Astrocyte (in vitro differentiated cells and primary cell): ENCODE measurements around the gene JAKMIP2. TPM values are rescaled to one million over a fixed set of nuclear protein-coding genes. Genes with fewer than 3 reads are reported as not detected.
A peak's percentile ranks its signal among the peaks of the same experiment; 100 is the strongest.

Experiments
- DNase-seq: peaks from one replicate; pipeline ENCODE4 v3.0.0-alpha.2; 2010; ENCODE audit warnings: low read depth
- FAIRE-seq: peaks from 2 replicates; lab custom pipeline; 2011; peaks lifted over from hg19 to GRCh38; lab: Jason Lieb, UNC
- H2AFZ ChIP-seq: 2 replicates; pipeline ENCODE4 v1.6.0; 2012; ENCODE audit warnings: low read depth, low read length, inconsistent platforms
- H3K27ac ChIP-seq: 2 replicates; pipeline ENCODE4 v1.5.1; 2011; ENCODE audit warnings: low read depth, low read length, inconsistent platforms
- H3K27me3 ChIP-seq: 2 replicates; pipeline ENCODE4 v1.6.0; 2011; ENCODE audit warnings: low read length, inconsistent platforms; ENCODE audit not compliant: insufficient read depth
- H3K36me3 ChIP-seq: 2 replicates; pipeline ENCODE4 v1.5.1; 2011; ENCODE audit warnings: low read length, inconsistent platforms; ENCODE audit not compliant: insufficient read depth
- H3K4me1 ChIP-seq: 2 replicates; pipeline ENCODE4 v1.5.1; 2011; ENCODE audit warnings: low read length, inconsistent platforms; ENCODE audit not compliant: insufficient read depth
- H3K4me2 ChIP-seq: 2 replicates; pipeline ENCODE4 v1.6.0; 2012; ENCODE audit warnings: low read length, inconsistent platforms
- H3K4me3 ChIP-seq: 2 replicates; pipeline ENCODE4 v1.5.1; 2011; ENCODE audit warnings: low read depth, mild to moderate bottlenecking, low read length, inconsistent platforms; ENCODE audit not compliant: insufficient read depth
- H3K79me2 ChIP-seq: 2 replicates; pipeline ENCODE4 v1.6.0; 2012; ENCODE audit warnings: mild to moderate bottlenecking, low read length, inconsistent platforms; ENCODE audit not compliant: insufficient read depth
- H3K9ac ChIP-seq: 2 replicates; pipeline ENCODE4 v1.6.0; 2012; ENCODE audit warnings: mild to moderate bottlenecking, low read length, inconsistent platforms
- H3K9me3 ChIP-seq: 2 replicates; pipeline ENCODE4 v1.5.1; 2012; ENCODE audit warnings: low read depth, mild to moderate bottlenecking, low read length, inconsistent platforms; ENCODE audit not compliant: insufficient read depth
- H4K20me1 ChIP-seq: 2 replicates; pipeline ENCODE4 v1.6.0; 2012; ENCODE audit warnings: low read length, inconsistent platforms; ENCODE audit not compliant: insufficient read depth
- H3K27ac Mint-ChIP-seq: one replicate; pipeline ENCODE4 v1.8.0; 2021; ENCODE audit warnings: mild to moderate bottlenecking, mixed read lengths; ENCODE audit not compliant: unreplicated experiment
- H3K27me3 Mint-ChIP-seq: one replicate; pipeline ENCODE4 v1.8.0; 2021; ENCODE audit warnings: low read depth, mixed read lengths; ENCODE audit not compliant: unreplicated experiment
- H3K36me3 Mint-ChIP-seq: one replicate; pipeline ENCODE4 v1.8.0; 2021; ENCODE audit warnings: low read depth, mixed read lengths; ENCODE audit not compliant: unreplicated experiment
- H3K4me1 Mint-ChIP-seq: one replicate; pipeline ENCODE4 v1.8.0; 2021; ENCODE audit warnings: low read depth, mixed read lengths; ENCODE audit not compliant: unreplicated experiment
- H3K4me3 Mint-ChIP-seq: one replicate; pipeline ENCODE4 v1.8.0; 2021; ENCODE audit warnings: mild to moderate bottlenecking, moderate library complexity, mixed read lengths; ENCODE audit not compliant: unreplicated experiment
- H3K9me3 Mint-ChIP-seq: one replicate; pipeline ENCODE4 v1.8.0; 2021; ENCODE audit warnings: mild to moderate bottlenecking, mixed read lengths; ENCODE audit not compliant: unreplicated experiment
- EZH2 ChIP-seq: IDR thresholded peaks from 2 replicates; pipeline ENCODE4 v1.6.1; 2012; ENCODE audit warnings: mild to moderate bottlenecking, low read length, inconsistent platforms; ENCODE audit not compliant: insufficient read depth
- total RNA-seq: library from RNA; stranded (reverse); gene quantifications from 2 replicates; pipeline ENCODE4 v1.2.1, GENCODE V29; 2021
- TF ChIP-seq, protein P1 (sequence below): IDR thresholded peaks from 2 replicates; pipeline ENCODE4 v1.5.1; 2011; ENCODE audit warnings: low read depth, mild to moderate bottlenecking, inconsistent platforms, low read length, moderate library complexity; ENCODE audit not compliant: insufficient read depth

Gene JAKMIP2
- total RNA-seq, 1 donor from 2014 or later: 15.1 TPM

DNA sequence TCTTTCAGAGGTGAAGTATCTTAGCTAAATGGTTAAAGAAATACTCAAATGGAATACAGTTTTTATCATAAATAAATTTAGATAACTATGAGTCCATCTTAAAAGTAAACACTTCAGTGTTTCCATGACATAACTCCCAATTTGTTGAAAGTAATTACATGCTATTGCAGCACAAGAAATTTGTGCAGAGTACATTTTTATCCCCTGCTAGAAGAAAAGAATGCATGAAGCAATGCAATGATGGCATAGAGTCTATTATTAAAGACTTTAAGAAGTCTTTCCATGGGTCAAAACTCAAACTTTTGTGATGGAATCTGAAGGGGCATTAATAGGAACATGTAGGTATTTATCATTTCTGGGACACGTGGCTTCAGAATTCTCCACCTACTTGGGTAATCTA lies 166.1 kb downstream of the JAKMIP2 start:
- Mint-ChIP-seq H3K27me3 (no peaks in the 10 kb centered on the region), H3K9me3 (no peaks in the 10 kb centered on the region), H3K27ac (no peak overlapping the region), H3K36me3 (peaks cover 13% of the 10 kb centered on the region), H3K4me1 (no peaks in the 10 kb centered on the region), H3K4me3 (no peak overlapping the region)
- Histone ChIP-seq H3K9ac (no peak overlapping the region), H3K79me2 (no peaks in the 10 kb centered on the region), H3K4me2 (no peak overlapping the region), H3K36me3 (no peaks in the 10 kb centered on the region), H3K27me3 (no peaks in the 10 kb centered on the region), H3K9me3 (no peaks in the 10 kb centered on the region), H3K4me3 (no peak overlapping the region), H3K4me1 (no peaks in the 10 kb centered on the region), H3K27ac (no peak overlapping the region), H2AFZ (no peak overlapping the region), H4K20me1 (no peaks in the 10 kb centered on the region)
- no peak for FAIRE-seq
- TF ChIP-seq EZH2: no peak
- no peak for DNase-seq

DNA sequence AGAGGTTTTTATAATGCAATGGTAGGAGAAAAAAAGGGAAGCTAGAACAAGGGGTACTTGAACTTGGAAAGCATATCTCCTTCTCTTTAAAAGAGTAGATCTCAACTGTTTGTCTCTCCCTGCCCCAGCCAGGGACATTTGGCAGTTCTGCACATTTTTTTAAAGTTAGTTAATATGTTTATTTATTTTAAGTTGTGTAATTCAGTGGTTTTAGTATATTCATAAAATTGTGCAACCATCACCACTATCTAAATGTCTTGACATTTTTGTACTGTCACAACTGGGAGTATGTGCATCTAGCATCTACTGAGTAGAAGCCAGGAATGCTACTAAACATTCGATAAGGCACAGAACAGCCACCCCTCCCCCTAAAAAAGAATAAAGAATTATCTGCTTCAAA lies 169.2 kb downstream of the JAKMIP2 start:
- no peak overlapping the region for H3K4me2 ChIP-seq
- no peaks in the 10 kb centered on the region for H3K79me2 ChIP-seq
- Mint-ChIP-seq H3K27me3 (no peaks in the 10 kb centered on the region), H3K36me3 (peaks cover 27% of the 10 kb centered on the region), H3K27ac (no peak overlapping the region), H3K4me1 (no peaks in the 10 kb centered on the region), H3K4me3 (no peak overlapping the region), H3K9me3 (no peaks in the 10 kb centered on the region)
- H3K4me3 ChIP-seq: no peak overlapping the region
- no peak overlapping the region for H3K27ac ChIP-seq
- DNase-seq (peak; percentile 71), FAIRE-seq (no peak)
- no peaks in the 10 kb centered on the region for H3K27me3 ChIP-seq
- H4K20me1 ChIP-seq: no peaks in the 10 kb centered on the region
- H3K36me3 ChIP-seq: no peaks in the 10 kb centered on the region
- no peak overlapping the region for H3K9ac ChIP-seq
- TF ChIP-seq, protein P1, sequence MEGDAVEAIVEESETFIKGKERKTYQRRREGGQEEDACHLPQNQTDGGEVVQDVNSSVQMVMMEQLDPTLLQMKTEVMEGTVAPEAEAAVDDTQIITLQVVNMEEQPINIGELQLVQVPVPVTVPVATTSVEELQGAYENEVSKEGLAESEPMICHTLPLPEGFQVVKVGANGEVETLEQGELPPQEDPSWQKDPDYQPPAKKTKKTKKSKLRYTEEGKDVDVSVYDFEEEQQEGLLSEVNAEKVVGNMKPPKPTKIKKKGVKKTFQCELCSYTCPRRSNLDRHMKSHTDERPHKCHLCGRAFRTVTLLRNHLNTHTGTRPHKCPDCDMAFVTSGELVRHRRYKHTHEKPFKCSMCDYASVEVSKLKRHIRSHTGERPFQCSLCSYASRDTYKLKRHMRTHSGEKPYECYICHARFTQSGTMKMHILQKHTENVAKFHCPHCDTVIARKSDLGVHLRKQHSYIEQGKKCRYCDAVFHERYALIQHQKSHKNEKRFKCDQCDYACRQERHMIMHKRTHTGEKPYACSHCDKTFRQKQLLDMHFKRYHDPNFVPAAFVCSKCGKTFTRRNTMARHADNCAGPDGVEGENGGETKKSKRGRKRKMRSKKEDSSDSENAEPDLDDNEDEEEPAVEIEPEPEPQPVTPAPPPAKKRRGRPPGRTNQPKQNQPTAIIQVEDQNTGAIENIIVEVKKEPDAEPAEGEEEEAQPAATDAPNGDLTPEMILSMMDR: no peak
- no peak for TF ChIP-seq EZH2
- no peak overlapping the region for H2AFZ ChIP-seq
- H3K4me1 ChIP-seq: no peaks in the 10 kb centered on the region
- H3K9me3 ChIP-seq: no peaks in the 10 kb centered on the region

DNA sequence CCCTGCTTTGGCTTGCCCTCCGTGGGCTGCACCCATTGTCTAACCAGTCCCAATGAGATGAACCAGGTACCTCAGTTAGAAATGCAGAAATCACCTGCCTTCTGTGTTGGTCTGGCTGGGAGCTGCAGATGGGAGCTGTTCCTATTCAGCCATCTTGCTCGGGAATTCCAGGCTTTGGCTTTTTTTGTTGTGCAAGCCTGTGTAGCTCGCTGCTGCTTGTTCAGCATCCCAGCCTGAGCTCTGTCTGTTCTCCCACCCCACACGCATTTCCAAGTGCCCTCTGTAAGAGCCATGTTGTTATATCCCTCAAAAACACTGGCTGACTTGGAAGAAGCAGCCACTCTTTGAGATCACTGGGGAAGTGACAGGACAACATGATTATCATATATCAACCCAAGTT lies 171.0 kb downstream of the JAKMIP2 start:
- TF ChIP-seq, protein P1: no peak
- no peak for TF ChIP-seq EZH2
- Mint-ChIP-seq H3K27me3 (no peaks in the 10 kb centered on the region), H3K9me3 (peaks cover 2% of the 10 kb centered on the region), H3K36me3 (peaks cover 30% of the 10 kb centered on the region), H3K4me1 (no peaks in the 10 kb centered on the region), H3K27ac (no peak overlapping the region), H3K4me3 (no peak overlapping the region)
- H3K27me3 ChIP-seq: no peaks in the 10 kb centered on the region
- no peak overlapping the region for H3K27ac ChIP-seq
- no peaks in the 10 kb centered on the region for H4K20me1 ChIP-seq
- H3K9me3 ChIP-seq: no peaks in the 10 kb centered on the region
- no peak overlapping the region for H2AFZ ChIP-seq
- no peak overlapping the region for H3K9ac ChIP-seq
- no peak overlapping the region for H3K4me3 ChIP-seq
- DNase-seq: no peak
- no peak for FAIRE-seq
- H3K4me2 ChIP-seq: no peak overlapping the region
- no peaks in the 10 kb centered on the region for H3K36me3 ChIP-seq
- H3K4me1 ChIP-seq: no peaks in the 10 kb centered on the region
- H3K79me2 ChIP-seq: no peaks in the 10 kb centered on the region
